ENCODE measurements around the gene AVPI1. TPM values are rescaled to one million over a fixed set of nuclear protein-coding genes. Genes with fewer than 3 reads are reported as not detected.
A peak's percentile ranks its signal among the peaks of the same experiment; 100 is the strongest.
"Not testable (repeated sequence)": the region's sequence is repeated elsewhere in the genome, so short reads cannot be mapped to it uniquely, and the experiment has no call there.

Gene AVPI1
- total RNA-seq, 4 donors from 2014 or later: 17.7 to 195 (median 69.0) TPM

DNA sequence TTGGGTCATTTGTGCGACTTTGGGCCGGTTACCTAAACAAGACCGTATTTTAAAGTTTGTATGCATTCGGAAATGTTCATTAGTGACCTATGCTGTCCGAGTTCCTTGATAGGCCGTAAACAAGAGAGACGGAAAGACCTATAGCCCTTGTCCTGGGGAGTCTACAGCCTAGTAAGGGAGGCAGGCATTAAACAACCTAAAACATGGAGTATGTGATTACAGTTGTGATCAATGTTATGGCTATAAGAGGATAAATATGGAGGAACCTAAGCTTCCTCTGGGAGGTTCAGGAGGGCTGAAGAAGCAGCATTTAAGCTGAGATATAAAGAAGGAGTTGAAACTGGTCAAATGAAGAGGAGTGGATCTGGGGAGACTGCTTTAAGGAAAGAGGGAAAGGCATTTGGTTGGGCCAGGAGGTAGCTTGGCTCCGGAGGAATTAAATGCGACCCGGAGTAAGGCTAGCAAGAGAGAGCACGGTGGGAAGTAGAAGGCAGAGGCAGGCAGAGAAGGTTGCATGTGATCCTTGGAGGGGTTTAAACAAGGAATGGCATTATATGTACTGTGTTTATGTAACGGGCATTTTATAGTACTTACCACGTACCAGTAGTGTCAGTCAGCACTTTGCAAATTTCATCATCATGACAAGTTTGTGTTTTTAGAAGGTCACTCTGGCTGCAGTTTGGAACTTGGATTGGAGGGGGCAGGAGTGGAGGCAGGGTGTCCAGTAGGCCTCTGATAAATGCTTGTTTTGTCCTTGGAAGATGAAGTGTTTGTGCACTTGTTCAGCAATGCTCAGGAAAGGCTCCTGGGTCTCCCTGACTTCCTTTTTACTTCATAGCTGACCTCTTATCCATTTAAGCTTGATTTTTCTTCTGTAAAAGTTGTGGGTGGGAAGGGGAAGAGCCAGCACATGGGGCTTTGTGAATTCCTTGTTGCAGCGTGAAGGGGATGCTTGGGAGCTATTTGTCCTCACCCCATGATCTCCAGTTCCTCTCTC lies 1.0 kb upstream of the AVPI1 start:
- peak; percentile 31 for ATAC-seq (ENCODE audit: low FRiP score)
- no peak for DNase-seq (ENCODE audit: low spot score)
- no peak for TF ChIP-seq CTCF (IDR thresholded peaks at IDR 0.05)

DNA sequence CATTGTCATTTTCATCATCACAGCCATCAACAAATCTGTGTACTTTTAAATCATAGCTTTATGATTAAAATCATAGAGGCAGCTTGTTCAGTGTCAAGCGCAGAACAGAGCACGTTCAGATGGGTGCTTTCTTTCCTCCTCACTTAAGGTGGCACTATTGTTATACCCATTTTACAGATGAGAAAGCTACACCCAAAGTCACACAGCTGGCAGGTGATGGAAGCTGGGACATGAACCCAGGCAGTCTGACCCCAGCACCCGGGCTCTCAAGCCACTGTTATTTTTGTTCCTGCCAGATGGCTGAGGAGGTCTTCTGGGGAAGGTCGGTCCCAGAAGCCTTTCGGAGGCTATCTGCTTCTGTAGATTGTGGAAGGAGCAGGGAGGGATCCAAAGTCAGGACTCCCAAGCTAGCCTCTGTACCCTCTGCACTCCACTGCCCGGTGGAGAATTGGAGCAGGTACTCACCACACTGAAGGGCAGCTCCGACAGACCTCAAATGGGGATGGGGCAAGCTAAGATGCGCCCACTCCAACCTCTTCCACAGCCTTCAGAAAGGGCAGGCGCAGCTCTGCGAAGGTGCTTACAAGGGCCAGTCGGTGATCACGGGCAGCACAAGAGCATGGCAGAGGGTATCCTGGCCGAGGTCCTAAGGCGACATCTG lies 610 bp downstream of the AVPI1 start:
- ATAC-seq (ENCODE audit: low FRiP score) (peak; percentile 7), DNase-seq (ENCODE audit: low spot score) (no peak)
- TF ChIP-seq CTCF (IDR thresholded peaks at IDR 0.05): no peak

DNA sequence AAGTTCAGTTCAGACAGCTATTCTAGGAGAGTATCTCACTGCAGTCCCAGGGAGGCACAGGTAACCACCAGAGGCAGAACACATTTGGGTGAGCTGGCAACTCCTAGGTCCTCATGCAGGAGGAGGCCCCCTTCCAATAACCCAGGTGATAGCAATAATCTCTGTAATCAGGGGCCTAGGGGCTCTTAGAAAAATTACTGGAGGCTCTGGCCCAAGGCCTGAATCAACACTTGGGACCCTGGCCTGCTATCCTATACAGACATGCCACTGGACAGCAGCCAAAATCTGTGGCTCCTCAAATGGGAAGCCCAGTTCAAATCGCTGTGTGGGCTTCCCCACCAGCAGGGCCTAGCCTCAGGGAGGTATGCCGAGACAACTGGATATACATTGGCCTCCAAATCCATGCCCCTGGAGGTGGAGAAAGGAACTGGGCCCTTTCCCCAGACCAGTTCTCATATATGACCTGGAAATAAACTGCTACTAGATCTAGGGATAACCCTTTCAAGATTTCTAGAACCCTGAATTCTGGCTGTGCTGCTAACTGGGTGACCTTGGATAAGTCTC lies 1.6 kb downstream of the AVPI1 start:
- no peak for DNase-seq (ENCODE audit: low spot score)
- TF ChIP-seq CTCF (IDR thresholded peaks at IDR 0.05): no peak
- ATAC-seq (ENCODE audit: low FRiP score): no peak

GRCh38 chr10:97684866-97685394 lies 2.1 kb downstream of the AVPI1 start:
- no peak for DNase-seq (ENCODE audit: low spot score)
- no peak for TF ChIP-seq CTCF (IDR thresholded peaks at IDR 0.05)
- no peak for ATAC-seq (ENCODE audit: low FRiP score)

GRCh38 chr10:97684368-97684713 lies 2.7 kb downstream of the AVPI1 start:
- DNase-seq (ENCODE audit: low spot score); ATAC-seq (ENCODE audit: low FRiP score): not testable (repeated sequence)

GRCh38 chr10:97683556-97684367 lies 3.3 kb downstream of the AVPI1 start:
- TF ChIP-seq CTCF (IDR thresholded peaks at IDR 0.05): no peak
- DNase-seq (ENCODE audit: low spot score) (no peak), ATAC-seq (ENCODE audit: low FRiP score) (no peak)
